Cerebellar nuclear complex (tissue), 1 donor: Measurements from ENCODE around the gene AQP9.
"Not testable (repeated sequence)": the region's sequence is repeated elsewhere in the genome, so short reads cannot be mapped to it uniquely, and the experiment has no call there.

ENCODE experiments used
- DNase-seq, 2 experiments: peaks; one replicate each; lab custom pipeline; 2025; lab: John Stamatoyannopoulos, UW

Gene AQP9, protein sequence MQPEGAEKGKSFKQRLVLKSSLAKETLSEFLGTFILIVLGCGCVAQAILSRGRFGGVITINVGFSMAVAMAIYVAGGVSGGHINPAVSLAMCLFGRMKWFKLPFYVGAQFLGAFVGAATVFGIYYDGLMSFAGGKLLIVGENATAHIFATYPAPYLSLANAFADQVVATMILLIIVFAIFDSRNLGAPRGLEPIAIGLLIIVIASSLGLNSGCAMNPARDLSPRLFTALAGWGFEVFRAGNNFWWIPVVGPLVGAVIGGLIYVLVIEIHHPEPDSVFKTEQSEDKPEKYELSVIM

DNA sequence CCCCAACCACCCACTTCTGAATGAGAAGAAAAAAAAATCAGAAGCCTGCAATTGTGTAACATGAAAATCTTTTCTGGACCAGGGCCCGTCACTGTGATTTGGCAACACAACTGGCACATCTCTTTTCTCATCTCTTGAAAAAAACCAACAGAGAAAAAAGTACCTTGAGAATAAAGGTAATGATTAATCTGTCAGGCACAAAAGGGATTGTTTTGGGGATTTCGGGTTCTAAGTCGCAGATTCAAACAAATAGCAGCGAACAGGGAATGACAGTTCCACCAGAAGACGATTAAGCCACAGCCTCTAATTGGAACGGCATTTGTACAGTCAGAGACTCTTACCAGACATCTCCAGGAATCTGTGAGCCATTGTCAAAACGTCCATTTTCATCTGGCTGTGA lies at the start of gene AQP9:
TSS of gene AQP9 (plus strand) at position 276 of the 400 bp plus-strand sequence. CDS start 185 bp downstream, outside the sequence.
- no peak for DNase-seq

DNA sequence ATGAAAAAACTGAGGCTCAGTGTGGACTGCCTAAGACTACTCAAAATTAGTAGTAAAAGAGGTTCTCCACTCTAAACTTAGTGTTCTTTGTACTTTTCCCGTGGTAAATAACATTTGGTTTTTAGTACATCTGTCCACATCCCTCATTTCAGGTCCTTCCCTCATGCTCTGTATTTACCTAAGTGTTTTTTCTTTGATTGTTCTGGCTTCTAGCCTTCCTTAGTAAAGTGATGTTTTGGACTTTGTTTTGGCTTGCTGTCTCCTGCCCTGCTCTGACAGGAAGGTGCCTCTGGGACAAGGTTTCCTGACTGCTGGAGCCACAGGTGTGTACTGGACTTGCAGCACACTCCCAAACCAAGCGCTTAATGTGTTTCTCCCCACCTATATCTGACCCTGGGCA lies 42.8 kb upstream of the AQP9 start:
- no peak for DNase-seq

DNA sequence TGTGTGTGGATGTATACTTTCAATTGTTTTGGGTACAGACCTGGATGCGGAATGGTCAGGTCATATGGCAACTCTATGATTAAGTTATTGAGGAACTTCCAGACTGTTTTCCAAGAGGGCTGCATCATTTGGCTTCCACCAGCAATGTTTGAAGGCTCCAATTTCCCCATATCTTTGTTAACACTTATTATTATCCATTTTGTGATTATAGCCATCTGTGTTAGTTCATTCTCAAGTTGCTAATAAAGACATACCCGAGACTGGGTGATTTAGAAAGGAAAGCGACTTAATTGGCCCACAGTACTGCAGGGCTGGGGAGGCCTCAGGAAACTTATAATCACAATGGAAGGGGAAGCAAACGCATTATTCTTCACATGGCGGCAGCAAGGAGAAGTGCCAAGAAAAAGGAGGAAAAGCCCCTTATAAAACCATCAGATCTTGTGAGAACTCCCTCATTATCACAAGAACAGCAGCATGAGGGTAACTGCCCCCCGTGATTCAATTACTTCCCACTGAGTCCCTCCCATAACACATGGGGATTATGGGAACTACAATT lies 41.6 kb upstream of the AQP9 start:
- DNase-seq, result no peak

DNA sequence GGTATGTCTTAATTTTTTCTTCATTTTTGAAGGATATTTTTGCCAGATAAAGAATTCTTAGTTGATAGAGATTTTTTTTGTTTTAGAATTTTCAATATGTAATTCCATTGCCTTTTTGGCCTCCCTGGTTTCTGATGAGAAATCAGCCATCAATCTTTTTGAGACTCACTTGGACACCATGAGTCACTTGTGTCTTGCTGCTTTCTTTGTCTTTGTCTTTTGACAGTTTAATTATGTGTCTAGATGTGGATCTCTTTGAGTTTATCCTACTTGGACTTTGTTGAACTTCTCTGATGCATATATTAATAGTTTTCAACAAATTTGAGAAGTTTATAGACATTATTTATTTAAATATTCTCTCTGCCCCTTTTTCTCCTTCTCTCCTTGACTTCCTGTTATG lies 34.7 kb upstream of the AQP9 start:
- no peak for DNase-seq

DNA sequence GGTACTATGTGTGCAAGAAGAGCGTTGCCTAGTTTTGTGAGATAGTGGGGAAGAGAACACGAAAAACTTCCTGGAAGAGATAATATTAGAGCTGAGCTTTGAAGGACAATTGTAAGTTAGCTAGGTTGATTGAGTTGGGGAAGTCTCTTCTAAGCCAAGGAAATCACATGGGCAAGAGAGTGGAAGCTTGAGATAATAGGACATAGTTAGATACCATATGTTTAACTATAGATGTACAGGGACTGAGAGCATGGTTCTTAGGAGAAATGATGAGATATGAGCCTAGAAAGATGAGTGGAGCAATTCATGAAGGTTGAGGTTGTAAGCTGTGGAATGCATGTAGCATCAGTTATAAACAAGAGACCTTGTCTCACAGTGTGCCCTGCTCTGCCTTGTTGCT lies 30.1 kb upstream of the AQP9 start:
- no peak for DNase-seq

DNA sequence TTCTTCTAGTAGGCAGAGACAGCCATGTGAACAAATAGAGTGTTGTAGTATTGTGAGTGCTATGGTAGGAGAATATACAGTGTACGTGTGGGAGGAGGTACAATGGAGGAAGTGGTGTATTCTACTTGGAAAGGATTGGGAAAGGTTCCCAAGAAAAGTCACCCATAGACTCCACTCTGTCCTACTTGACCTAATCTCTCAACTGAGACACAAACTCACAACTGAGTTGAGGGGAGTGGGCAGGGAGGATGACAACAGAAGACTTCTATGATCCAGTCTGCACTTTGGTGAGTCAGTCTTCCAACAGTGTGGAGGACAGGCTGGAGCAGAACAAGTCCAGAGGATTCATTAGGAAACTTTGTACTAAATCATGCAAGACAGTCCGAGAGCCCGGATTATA lies 28.8 kb upstream of the AQP9 start:
- DNase-seq, result no peak

DNA sequence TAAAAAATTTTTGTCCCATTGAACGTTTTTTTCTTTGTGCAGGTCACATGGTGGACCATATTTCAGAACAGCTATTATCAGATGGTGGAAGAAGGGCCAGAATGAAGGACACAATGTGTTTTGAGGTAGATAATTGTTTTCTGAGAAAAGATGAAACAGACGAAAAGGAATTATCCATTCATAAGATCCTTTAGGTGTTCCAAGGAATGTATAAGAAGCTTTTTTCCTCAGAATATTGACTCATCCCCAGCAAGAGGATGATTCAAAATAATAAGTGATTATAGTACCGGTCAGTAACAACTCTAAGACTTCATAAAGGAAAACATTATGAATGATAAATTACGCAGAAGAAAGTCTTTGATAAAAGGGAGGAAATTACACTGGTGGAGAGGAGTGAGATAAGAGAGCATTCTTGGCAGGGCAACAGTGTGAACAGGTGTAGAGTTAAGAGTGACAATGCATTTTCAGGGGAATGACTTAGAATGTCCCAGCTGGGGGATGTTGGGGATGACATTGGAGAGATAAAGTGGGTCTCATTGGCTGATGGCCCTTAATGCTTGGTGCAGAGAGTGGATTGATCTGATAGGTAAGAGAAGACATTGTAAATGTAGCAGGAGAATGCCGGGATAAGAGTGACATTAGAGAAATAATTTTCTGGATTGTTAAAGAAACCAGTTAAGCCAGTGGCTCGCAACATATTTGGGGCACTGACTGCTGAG lies 27.0 kb upstream of the AQP9 start:
- DNase-seq, result no peak

DNA sequence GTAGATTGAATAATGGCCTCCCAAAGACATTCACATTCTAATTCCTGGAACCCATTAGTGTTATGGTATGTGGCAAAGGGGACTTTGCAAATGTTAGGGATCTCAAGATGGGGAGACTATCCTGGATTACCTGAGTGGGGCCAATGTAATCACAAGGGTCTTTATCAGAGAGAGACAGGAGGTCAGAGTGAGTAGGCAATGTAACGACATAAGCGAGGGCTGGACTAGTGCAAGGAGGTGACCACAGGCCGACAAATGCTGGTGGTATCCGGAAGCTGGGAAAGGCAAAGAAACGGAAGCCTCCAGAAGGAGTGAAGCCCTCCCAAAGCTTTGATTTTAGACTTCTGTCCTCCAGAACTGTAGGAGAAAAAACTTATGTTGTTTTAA lies 26.5 kb upstream of the AQP9 start:
- DNase-seq, result no peak

DNA sequence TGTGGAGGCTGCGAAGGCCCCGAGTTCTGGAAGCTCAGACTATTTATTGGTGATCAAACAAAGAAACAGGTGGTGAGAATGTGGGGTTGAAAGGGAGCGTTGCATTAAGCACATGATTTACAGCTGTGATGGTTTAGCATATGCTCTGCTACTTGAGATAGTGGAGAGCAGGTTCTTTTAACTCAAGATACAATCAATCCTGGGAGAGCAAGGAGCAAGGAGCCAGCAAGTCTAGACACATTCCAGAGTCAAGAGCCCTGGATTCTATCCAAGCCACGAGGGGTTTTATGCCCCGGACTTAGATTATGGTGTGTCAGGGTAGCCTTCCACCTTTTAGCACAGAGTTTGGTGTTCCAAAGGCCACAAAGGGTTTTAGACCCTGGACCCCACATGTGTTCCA lies 24.8 kb upstream of the AQP9 start:
- DNase-seq, result not testable (repeated sequence)

DNA sequence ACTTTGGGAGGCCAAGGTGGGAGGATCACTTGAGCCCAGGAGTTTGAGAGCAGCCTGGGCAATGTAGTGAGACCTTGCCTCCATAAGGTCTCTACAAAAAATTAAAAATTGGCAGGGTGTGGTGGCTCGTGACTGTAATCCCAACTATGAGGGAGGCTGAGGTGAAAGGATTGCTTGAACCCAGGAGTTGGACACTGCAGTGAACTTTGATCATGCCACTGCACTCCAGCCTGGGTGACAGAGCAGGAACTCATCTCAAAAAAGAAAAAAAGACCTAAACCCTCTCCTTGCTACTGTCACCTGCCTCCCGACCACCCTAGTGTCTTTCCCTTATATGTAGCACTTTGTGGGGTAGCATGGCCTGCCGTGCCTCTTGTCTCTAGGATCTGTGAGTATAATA lies 23.8 kb upstream of the AQP9 start:
- DNase-seq, result no peak

DNA sequence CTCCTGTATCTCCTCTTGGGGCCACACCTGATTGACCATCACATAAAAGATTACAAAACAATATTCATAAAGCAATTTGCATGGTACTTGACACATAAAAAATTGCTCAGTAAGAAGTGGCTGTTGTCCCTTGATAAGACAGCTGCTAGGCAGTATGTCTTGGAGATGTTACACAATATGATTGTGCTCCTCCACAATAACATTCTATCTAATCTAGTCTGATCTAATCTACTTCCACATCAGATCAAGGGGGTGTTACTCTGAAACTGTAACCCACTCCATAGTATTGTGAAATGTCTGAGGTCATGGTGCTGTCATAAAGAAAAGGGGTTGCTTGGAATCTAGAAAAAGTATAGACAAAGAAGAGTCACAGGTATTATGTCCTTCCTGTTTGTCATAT lies 23.4 kb upstream of the AQP9 start:
- DNase-seq, result no peak

DNA sequence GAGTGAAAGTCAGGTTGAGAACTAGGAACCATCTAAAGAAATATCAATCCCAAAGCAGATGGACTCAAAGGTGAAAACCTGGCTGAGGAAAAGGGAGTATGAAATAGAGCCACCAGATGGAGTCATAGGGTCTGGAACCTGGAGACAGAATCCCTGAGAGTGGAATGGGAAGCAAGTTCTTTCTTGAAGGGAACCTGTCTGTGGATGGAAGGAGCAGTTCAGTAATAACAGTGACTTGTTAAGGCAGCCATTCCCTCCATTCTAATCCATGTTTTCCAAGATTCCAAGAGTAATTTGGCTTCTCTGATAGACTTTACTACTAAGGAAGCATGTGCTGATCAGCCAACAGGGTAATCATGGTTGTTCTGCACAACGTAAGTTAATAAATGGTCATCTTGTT lies 22.5 kb upstream of the AQP9 start:
- DNase-seq, result no peak

DNA sequence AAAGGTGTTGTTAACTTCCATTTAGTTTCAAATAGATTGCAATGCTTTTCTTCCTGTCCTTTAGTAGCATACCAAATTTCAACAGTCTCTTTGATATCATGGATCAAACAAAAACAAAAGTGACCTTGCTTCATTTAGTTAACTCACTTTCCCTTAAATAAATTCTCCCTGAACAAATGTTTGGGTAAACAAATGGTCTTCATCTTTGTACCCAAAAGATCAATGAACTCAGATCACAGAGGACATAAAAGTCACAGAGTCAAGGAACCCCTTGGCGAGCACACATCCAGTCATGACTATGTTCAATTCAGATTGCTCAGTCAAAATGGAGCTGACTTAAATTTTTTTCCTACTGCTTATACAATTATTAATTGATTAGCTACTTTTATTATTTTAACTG lies 20.6 kb upstream of the AQP9 start:
- DNase-seq, result no peak

DNA sequence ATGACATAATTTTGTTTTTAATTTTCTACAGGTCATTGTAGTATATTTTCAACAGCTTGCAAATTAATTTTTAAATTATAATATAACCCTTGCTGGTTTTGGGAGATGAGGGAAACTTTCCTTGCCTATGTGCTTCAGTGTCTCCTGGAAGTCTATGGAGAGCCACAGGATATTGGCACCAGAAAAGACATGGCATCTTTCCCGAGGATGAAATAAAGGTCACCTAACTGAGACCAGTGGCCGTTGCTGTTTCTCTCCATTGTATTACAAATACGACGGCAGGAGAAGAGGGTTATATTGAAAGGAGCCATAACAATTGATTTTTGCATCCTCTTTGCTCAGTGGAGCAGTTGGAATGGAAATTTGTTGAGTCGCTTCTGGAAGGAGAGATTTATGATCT lies 19.9 kb upstream of the AQP9 start:
- DNase-seq, result no peak

DNA sequence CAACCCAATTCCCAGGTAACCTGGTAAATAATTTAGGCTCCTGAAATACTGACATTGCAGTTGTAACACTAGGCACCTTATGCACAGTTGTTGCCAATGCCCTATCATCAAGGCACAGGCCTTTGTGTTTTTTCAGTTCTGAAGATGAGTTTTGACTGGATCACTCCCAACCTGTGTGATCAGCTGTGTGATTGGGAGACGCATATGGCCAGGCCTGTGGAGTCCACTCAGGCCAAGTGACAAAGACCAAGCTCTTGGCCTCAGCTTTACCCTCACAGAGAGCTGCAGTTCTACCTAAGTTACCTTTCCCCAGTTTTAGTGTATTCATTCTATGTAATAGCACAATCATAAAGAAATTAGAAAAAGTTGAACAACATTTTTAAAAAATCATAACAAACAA lies 19.2 kb upstream of the AQP9 start:
- DNase-seq, result no peak

DNA sequence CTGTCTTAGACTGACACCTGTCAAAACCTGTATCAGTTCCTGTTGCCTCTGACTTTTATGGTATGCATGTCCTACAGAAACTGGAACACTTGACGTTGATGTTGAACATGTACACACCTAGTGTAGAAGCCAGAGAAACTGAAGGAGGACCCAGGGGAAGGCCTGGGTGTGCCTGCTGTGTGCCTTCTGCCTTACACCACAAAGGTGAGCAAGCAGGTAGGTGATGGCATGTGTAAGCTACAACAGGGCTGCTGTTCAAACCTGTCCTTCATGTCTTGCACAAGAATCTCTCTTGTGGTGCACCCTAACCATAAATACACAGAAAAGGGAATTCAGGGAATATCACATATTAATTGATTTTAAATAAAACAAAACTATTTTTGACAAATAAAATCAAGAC lies 13.6 kb upstream of the AQP9 start:
- no peak for DNase-seq

DNA sequence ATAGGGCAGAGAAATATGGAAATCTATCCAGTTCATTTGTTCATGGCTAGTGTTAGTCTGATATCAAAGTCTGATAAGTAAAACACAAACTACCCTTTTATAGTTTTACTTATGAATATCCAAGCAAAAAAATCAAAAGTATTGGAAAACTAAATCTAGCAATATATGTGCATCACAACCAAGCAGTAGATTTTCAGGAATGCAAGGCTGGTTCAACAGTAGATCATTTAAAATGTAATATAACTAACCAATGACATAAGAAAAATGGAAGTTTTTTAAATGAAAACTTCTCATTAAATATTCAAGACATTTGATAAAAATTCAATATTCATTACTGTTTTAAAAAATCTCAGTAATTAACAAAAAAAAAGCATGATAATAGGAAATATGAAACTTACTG lies 12.8 kb upstream of the AQP9 start:
- no peak for DNase-seq

DNA sequence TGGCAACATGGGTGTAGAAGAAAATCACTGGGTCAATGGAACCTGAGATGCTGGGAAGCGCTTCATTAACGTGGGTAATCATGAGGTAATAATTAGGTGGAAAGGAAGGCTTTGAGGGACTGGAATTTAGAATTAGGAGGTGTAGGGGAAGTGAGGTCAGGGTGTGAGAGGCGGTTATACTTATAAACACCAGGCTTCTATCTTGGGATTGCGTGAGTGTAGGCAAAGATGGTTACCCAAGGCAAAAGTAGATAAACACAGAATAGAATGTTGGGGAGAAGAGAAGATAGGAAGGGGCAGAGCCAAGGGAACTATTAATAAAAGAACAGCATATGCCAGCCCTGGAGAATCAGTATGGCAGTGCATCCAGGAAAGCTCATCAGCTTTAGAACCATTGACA lies 3.3 kb upstream of the AQP9 start:
- no peak for DNase-seq

DNA sequence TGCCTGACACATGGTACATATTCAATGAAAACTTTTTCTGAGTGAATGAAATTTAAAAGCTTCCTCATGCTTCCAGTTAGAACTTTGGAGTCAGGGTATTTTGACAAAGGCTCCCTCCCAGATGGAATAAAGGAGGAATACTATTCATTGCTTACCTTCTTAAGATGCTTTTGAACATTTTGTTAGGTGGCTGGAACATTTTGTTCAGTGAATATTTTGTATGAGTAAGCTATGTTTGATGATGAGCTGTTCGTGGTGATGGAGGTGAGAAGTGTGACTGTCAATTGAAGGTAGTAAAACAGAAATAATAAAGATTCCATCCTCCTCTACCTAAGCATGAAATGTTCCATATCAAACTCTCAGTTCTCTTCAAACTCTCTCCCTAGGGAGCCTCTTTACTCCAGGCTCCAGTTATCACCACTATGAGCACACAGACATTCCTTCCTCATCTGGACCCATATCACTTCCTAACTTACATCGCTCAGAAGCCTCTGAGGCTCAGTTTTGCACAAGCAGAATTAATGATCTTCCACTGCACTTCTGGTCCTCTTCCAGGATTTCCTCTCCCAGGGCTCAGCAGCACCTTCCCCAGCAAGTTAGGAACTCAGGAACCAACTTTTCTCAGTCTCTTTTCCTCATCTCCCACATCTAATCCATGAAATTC lies 2.5 kb upstream of the AQP9 start:
- DNase-seq, result no peak

DNA sequence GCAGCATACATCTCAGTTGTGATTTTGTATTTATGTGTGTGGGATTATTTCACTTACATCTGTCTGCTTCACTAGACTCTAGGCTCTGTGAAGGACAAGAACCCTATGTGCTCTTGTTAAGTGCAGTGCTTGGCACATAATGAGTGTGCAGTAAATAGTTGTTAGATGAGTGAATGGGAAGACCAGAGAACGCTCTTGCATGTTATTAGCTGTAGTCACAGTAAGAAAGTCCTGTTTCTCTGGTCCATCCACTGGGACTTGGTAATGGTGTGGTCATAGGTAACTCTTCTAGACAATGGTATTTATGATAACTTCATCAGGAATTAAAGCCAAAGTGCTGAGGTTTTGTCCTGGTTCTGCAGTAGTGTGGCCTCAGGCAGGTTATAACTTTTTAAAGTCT lies 1.4 kb upstream of the AQP9 start:
- no peak for DNase-seq

DNA sequence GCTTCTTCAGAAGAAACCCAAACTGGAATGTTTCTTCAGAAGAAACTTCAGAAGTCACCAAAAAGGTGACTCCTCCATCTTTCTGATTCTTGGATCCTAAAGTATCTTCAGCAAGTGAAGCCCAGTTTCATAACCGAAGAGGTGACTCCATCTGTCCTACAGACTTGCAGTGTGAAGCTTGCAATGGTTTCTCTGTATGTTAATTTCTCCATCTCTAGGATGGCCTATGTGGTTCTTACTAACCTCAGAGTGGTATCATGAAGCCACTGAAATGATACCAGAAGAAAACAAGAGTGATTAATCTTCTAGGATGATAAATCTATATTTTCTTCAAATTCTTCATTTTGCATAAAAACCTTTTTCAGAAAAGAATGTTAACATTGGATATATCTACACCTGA lies 495 bp upstream of the AQP9 start:
- no peak for DNase-seq

DNA sequence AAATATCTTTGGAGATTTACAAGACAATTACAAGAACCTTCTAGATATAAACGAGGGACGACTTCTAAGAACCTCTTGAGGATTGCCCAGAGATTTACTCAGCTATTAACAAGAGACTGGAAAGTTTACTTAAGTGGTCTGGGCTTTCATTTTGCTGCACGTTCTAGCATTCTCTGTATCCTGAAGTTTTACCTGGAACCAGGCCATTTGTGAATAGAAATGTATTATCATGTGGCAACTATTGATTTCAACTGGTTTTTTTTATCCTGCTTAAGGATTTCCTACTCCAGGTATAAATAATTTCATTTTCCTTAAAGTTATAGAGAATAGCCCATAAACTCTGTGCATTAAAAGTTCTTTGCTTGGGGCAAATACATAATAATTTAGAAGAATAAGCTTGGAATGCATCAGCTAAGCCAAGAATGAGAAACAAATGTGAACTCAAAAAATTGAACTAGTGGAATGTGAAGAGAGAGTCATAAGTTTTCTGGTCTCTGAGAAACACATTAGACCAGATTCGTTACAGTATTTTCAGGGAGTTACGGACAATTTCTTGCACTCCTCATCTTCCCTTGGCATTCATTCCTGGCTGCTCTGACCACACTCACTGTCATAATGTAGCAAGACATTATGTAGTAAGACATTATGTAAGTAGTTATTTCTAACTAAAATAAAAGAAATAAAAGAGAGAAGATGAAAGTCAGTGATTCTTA lies 1.3 kb downstream of the AQP9 start:
- DNase-seq, result no peak
